CD4-positive, alpha-beta T cell treated with Interleukin-2 at 100 ng/mL for 4 hours (primary cell): Measurements from ENCODE around the gene KIAA1671.
A peak's percentile ranks its signal among the peaks of the same experiment; 100 is the strongest.
"Not testable (repeated sequence)": the region's sequence is repeated elsewhere in the genome, so short reads cannot be mapped to it uniquely, and the experiment has no call there.

Experiments
- DNase-seq: peaks from one replicate; pipeline ENCODE4 v3.0.0-alpha.2; 2020; ENCODE audit warnings: low spot score

KIAA1671 gene

DNA sequence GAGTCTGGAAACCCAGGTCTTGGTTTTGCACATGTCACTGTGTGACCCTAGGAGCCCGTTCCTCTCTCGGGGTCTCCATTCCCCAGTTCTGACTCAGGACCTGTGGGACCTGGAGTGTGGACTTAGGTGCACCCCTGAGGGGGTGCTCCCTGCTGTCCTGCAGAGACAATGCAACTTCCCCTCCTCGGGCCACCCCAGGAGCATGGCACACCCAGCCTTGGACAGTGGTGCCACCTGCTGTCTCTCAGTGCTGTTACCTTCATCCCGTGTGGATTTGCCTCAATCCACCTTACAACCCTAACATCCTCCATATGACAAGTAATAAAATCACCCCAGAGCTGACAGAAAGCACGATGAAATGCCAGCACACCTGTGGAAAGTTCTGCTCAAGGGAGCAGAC, 219.6 kb downstream of the KIAA1671 start:
- peak; percentile 10 for DNase-seq

DNA sequence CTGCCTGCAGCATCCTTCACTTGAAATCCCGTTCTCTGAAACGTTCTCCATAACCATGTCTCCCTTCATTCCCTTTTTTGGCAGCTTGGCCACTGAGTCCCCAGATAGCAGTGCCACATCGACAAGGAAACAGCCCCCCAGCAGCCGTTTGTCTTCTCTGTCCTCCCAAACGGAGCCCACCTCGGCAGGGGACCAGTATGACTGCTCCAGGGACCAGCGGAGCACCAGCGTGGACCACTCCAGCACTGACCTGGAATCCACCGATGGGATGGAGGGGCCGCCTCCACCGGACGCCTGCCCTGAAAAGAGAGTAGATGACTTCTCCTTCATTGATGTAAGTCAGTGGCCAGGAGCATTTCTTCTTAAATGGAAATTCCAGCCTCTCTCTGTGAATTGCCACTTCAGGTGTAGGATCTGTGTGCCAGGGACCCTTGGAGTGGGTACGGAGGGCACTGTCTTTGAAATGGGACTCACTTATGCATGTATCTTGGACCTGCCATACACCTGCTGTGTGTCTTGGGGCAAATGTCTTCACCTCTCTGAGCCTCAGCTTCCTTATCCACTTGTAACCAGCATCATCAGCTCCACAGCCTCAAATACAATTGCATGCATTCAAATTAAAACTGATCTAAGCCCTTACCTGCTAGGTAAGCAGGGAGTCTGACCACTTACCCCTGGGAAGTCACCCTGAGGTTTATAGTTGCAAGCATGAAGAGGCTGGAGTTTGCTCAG, 221.8 kb downstream of the KIAA1671 start:
- DNase-seq: no peak

DNA sequence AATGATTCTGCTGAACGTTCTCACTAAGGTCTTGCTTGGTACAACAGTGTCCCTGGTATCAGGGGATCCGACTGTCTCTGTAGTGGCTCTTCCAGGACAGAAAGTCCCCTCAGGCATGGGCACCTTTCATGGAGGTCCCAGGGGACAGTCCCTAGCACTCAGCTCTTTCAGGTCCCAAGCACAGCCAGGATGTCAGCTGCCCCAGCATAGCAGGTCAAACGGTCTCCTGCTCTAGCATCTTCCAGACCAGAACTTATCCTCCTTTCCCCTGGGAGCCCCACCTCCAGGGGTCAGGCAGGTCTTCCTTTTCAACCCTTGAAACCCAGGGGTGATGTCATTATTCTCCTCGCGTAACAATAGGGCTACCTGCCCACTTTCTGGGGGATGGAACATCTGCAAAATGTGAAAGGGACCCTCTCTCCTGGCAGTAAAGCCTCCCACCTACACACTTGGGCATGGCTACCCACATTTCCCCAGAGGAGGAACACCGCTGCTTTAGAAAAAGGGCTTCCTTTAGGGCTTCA, 222.4 kb downstream of the KIAA1671 start:
- no peak for DNase-seq

DNA sequence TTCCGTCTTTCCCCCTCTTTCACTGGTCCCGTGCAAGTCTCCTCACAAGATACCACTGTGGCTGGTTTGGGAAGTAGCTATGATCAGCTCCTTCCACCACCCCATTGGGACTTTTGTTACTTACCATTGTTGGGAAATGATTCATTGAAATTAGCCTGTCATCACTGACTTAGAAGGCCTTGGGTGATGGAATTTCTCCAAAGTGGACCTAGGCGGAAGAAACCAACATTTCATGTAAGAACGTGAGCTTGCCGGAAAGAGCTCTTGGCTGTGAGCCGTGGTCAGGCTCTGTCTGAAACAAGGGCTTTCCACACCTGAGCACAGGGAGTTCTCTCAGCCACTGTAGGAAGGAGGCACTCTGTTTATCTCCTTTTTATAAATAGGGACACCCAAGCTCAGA, 223.7 kb downstream of the KIAA1671 start:
- no peak for DNase-seq

DNA sequence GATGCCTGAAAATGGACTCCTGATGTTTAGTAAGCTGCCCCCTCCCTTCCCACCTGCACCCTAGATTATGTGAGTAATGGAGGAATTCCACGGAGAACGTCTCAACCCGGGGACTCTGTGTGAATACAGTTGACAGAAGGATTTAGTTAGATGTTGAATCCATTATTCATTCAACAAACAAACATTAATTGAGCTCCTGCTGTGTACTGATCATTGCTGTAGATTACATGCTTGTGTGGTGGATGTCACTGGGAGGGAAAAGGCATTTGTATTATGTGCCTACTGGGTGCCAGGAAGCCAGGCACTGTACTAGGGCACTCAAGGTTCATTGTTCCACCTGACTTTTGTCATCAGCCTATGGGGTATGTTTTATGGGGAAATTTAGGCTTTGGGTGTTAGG, 224.3 kb downstream of the KIAA1671 start:
- no peak for DNase-seq

DNA sequence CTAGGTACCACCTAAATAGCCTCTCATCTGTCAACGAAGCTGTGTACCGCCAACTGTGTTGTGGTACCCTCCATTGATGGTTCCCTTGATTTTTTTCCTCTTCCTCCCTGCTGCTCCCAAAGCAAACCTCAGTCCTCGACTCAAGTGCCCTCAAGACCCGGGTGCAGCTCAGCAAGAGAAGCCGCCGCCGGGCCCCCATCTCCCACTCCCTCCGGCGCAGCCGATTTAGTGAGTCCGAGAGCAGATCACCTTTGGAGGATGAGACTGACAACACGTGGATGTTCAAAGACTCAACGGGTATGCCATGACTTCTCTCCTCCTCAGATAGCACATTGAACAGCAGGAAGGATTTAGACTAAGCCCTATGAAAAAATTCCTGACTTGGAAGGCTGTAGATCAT, 224.7 kb downstream of the KIAA1671 start:
- DNase-seq: no peak

DNA sequence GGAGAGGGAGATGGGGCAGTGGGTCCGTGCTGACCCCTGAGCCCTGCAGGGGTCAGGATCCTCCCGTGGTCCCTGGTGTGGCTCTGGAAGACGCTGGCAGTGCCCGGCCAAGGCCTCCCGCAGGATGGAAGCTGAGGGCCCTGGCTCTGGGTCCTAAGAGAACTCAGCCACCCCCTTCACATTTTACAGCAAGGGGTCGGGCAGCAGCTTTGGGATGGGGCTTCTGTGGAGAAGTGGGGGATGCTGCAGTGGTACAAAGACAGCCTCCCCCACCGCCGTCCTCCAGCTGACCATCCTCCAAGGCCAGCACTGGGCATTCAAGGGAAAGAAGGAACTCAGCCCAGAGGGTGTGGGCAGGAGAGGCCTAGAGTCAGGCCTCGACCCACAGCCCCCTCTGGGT, 225.4 kb downstream of the KIAA1671 start:
- no peak for DNase-seq

DNA sequence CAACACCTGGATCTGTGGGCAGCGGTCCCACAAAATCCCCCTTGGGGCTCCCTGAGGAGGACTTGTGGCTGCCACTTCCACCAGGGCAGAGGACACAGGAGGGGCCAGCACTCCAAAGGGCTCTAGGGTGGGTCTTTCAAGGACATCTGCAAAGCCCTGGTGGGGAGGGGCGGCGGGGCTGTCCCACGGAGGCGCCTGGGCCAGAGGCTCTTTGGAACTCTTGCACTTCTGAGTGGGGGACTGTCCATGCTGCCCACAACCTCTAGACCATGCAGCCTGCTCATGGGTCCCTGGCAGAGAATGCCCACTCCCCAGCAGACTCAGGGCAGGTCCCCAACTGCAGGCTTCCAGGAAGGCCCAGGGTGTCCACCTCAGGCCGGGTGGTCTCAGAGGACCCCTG, 225.8 kb downstream of the KIAA1671 start:
- DNase-seq: not testable (repeated sequence)

DNA sequence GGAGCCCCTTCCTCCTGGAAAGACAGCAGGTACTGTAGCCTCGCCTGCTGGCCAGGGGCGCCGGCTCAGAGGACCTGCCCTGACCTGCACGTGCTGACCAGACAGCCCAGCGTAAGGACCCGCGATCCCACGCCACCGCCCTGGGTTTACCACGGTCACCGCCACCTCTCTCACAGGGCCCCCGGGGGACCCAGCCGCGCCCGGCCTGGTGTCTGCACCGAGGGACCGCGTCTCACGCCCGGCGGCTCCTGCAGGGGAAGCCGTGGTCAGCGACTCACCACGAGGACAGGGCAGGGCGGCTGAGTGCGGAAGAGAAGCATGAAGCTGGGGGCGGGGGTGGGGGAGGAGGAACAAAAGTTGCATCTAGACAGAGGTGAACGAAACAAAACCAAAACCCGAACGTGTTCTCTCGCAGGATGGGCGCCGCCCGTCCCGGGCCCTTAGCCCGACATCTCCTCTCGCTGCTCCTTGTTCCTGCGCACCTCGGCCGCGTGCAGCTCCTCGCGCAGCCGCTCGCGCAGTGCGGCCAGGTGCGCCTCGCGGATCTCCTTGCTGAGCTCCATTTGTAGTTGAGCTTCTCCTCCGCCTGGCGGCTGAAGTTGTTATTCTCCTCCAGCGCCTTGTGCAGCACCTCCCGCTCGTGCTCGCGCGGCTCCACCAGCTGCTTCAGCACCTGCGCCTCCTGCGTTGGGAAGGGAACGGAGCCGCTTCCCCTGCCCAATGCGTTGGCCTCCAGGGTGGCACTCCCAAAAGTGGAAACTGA, 226.5 kb downstream of the KIAA1671 start:
- DNase-seq: not testable (repeated sequence)

DNA sequence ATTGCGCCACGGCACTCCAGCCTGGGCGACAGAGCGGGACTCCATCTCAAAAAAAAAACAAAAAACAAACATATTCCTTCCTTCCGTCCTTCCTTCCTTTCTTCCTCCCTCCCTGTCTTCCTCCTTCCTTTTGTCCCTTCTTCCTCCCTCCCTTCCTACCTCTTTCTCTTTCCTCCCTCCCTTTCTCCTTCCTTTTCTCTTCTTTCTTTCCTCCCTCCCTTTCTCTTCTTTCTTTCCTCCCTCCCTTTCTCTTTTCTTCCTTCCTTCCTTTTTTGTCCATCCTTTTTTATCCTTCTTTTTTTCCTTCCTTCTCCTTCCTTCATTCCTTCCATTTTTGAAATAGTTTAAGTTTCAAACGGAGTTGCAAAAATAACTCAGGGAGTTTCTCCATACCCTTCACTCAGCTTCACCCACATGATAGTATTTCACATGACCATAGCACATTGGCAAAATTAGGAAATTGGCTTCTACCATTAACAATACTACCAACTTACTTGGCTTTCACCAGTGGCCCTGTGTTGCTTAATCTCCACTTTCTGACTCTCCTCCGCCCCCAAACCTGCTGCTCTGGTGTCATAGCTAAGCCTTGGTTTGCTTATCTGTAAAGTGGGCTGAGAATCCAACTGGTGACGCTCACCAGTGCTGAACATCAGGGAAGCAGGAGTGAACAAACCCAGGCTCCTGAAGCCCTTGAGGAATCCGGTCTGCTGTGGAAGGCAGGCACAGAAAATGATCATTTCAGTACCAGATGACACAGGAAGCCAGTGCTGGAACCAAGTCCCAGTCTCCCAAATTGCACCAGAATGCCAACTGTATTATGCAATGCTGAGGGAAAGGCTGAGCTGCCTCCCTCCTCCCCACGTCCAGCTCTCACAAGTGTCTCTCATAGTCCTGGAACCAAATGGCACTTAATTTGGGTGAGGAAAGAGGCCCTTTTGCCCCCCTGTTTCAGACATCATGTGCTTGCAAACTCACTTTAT, 229.9 kb downstream of the KIAA1671 start:
- no peak for DNase-seq

DNA sequence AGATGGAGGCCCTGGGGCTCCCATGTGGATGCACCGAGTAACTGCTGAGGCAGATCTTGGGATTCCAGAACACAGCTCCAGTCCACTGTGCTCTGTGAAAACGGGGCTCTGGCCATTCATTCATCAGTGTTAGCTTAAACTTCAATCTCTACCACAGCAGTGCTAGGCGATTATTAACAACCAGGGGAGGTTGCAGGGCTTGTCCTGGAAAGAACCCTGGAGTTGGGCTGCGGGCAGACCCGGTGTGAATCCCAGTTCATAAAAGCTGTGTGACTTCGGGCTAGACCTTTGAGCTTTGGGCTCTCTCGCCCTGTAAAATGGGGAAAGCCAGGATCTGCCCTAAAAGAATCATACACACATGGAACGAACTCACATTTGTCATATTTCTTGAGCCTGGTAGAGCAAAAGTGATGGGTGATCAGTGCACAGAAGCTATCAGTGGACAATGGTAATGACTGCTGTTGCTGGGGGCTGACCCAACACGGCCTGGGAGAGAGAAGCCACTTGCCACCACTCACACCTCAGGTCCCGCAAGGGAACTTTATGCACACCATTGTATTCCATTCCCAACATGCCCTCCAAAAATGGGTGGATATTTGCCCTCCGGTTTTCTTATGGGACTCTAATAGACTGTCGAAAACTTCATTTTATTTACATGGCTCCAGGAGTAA, 231.6 kb downstream of the KIAA1671 start:
- DNase-seq: no peak

DNA sequence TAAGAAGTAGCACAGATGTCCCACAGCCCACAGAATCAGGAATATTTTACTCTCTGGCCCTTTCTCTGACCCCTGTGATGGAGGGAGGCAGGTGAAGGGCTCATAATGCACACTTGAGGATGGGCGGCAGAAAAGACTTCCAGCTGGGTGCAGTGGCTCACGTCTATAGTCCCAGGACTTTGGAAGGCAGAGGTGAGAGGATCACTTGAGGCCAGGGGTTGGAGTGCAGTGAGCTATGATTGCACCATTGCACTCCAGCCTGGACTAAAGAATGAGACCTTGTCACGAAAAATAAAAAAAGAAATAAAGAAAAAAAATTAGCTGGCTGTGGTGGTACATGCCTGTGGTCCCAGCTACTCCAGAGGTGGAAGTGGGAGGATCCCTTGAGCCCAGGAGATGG, 233.6 kb downstream of the KIAA1671 start:
- no peak for DNase-seq

DNA sequence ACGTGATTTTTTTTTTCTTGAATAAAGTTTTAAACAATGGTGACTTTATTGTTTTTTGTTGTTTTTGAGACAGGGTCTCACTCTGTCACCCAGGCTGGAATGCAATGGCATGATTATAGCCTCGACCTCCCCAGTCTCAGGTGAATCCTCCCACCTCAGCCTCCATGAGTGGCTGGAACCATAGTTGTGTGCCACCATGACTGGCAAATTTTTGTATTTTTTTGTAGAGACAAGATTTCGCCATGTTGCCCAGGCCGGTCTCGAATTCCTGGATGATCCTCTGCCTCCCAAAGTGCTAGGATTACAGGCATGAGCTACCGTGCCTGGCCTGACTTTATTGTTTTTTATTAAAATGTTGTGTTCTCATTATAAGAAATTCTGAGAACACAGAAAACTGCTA, 235.0 kb downstream of the KIAA1671 start:
- DNase-seq: no peak

DNA sequence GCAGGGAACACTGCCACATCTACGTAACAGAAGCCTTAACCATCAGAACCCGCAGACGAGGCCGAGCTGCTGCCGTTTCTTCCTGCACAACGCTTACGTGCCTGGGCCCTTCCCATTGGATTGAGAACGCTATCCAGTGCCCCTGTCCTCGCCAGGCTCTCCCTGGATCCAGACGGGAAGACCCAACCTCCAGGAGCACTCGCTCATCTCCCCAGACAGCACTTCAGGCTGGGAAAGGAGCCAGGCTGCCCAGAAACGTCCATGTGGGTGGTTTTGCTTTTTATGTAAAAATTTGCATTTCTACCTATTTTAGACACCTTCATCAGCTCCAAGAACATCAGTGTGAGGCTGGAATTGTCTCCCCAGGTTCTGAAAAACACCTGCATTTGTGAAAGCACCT, 239.9 kb downstream of the KIAA1671 start:
- DNase-seq: no peak

DNA sequence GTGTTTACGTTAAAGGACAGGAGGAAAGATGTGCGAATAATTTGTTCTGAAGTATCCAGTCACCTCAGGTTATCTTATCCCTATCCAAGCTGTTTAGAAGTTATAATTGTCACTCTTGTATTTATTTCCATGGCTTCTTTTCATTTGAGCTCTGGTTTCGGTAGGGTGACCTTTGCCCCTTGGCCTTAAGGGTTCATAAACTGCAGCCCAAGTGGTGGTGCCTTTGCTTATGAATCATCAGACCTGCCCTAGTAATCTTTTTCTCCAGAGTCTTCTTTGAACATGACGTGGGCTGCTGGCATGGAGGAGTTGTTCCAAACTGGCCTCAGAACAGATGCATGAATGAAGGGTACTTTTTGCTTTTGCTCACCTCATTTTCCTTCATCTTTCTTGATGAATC, 240.6 kb downstream of the KIAA1671 start:
- no peak for DNase-seq

DNA sequence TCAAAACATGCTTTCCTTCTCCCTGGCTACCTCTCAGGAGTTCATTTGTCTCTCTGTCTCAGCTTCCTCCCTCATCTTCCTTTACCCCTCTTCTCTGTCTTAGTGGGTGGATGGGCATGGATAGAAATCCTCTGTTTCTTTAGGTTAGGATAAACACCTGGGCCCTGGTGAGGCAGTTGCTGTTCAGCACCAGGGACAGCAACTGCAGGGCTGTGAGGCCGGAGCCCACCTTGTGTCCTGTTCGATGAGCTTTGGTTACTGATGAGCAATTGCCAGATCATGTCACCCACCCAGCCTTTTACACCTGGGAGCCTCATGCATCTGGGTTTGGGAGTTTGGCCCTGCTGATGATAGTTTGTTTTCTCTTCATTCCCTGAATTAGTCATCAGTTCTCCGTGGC, 241.0 kb downstream of the KIAA1671 start:
- no peak for DNase-seq

DNA sequence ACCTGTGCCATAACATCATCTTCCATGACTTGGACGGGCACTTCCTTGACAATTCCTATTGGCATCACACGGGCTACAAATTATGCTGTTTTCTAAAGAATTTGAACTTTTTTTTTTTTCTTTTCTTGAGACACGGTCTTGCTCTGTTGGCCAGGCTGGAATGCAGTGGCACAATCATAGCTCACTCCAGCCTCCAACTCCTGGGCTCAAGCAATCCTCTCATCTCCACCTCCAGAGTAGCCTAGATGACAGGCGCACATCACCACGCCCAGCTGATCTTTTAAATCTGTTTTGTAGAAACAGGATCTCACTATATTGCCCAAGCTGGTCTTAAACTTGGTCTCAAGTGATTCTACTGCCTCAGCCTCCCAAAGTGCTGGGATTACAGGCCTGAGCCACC, 243.8 kb downstream of the KIAA1671 start:
- DNase-seq: no peak

DNA sequence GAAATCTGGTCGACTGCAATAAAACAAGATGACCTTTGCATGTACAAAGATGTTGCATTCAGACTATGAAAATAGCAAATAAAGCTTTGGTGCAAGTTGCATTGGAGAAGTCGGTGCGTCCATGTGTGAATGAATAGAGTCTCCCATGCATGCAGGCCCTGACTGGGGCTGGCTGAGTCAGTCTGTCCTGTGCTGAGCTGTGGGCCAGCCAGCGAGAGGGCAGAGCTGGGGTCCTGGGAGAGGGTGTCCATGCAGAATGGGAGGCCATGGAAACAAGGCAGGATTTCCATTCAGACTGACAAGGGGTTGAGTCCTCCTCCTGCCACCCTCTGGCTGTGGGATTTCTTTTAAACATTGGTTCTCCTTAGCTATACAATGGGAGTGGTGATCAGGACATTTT, 244.8 kb downstream of the KIAA1671 start:
- no peak for DNase-seq

DNA sequence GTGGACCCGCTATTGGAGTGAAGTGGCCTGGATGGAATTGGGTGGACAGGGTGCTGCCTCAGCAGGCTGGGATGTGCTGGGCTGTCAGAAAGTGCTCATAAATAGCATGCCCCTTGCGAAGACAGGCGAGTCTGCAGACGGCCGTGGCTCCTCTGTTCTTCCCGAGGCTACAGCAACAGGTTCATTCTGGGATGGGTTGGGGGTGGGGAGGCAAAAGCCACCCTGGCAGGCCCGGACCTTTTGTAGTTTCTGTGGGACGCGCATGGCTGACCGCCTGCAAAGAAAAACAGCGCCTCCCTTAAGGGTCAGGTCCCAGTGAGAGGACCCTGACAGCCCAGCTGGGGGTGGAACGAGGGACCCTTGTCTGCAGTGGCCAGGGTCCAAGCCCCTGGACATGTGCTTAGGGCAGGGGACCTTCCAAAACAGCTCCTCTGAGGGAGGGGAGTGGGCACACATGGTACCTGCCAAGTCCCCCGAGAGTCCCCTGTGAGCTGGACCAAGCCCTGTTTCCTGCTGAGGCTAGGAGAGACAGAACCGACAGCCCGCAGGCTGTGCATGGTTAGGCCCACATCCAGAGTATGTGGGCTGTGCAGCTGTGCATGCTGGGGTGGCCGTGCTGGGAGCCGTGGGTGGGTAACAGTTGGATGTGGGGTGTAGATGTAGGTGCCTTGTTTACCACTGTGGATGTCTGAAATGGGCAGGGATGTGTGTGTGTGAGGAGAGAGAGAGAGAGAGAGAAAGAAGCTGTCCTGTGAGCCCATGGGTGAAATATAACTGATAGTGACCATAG, 247.4 kb downstream of the KIAA1671 start, which contains the start of gene CRYBB3:
Gene CRYBB3 (plus strand): TSS at position 128 of the 790 bp plus-strand sequence. CDS start 1,539 bp downstream, outside the sequence.
- no peak for DNase-seq

DNA sequence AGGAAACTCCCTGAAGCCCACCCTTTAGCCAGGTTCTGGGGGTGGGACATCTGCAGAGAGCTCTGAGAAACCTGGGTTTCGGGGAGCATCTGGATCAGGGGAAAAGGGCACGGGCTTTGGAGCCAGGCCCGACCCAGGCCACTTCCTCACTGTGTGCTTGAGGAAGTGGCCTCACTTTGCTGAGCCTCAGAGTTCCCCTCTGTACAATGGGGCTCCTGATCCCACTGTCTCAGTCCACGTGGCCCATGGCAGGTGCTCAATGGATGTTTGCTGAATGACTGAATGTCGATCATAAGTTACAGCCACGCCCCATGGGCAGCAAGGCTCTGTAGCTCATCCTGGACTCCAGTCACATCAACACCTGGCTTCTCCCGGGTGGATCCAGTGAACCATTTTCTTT, 248.5 kb downstream of the KIAA1671 start:
- DNase-seq: no peak
